HG02588 (cell line): ENCODE results near the gene AKR1B1.

Experiments used
- ATAC-seq: cut with Tn5 transposase; IDR thresholded peaks from one replicate; pipeline ENCODE4 v1.9.1; 2021; ENCODE audit warnings: mild to moderate bottlenecking, moderate library complexity; ENCODE audit not compliant: unreplicated experiment

AKR1B1 gene

GRCh38 chr7:134420424-134421125 lies 38.3 kb downstream of the AKR1B1 start:
- no peak for ATAC-seq

- ATAC-seq, result no peak
These were observed 39.0 kb downstream of the AKR1B1 start for GRCh38 chr7:134419875-134420274.

GRCh38 chr7:134419085-134419484 lies 39.8 kb downstream of the AKR1B1 start:
- no peak for ATAC-seq

- no peak for ATAC-seq
These were observed 43.2 kb downstream of the AKR1B1 start for GRCh38 chr7:134415700-134416099.

GRCh38 chr7:134414109-134414508 lies 44.8 kb downstream of the AKR1B1 start:
- no peak for ATAC-seq

GRCh38 chr7:134407311-134407710 lies 51.6 kb downstream of the AKR1B1 start:
- no peak for ATAC-seq

- no peak for ATAC-seq
These were observed 52.5 kb downstream of the AKR1B1 start for GRCh38 chr7:134406431-134406830.

- ATAC-seq, result no peak
These were observed 53.6 kb downstream of the AKR1B1 start for GRCh38 chr7:134405299-134405698.

- ATAC-seq, result no peak
These were observed 55.8 kb downstream of the AKR1B1 start for GRCh38 chr7:134403062-134403461.

- ATAC-seq, result no peak
These were observed 58.0 kb downstream of the AKR1B1 start for GRCh38 chr7:134400859-134401258.

GRCh38 chr7:134396031-134396430 lies 62.9 kb downstream of the AKR1B1 start:
- no peak for ATAC-seq

- no peak for ATAC-seq
These were observed 63.3 kb downstream of the AKR1B1 start for GRCh38 chr7:134395604-134396003.

GRCh38 chr7:134394056-134394455 lies 64.8 kb downstream of the AKR1B1 start:
- ATAC-seq, result no peak
